GM18861 (cell line): ENCODE measurements around the gene UNKL.

Source experiments
- ATAC-seq: cut with Tn5 transposase; IDR thresholded peaks from one replicate; pipeline ENCODE4 v1.9.1; 2021; ENCODE audit not compliant: unreplicated experiment

UNKL gene

DNA sequence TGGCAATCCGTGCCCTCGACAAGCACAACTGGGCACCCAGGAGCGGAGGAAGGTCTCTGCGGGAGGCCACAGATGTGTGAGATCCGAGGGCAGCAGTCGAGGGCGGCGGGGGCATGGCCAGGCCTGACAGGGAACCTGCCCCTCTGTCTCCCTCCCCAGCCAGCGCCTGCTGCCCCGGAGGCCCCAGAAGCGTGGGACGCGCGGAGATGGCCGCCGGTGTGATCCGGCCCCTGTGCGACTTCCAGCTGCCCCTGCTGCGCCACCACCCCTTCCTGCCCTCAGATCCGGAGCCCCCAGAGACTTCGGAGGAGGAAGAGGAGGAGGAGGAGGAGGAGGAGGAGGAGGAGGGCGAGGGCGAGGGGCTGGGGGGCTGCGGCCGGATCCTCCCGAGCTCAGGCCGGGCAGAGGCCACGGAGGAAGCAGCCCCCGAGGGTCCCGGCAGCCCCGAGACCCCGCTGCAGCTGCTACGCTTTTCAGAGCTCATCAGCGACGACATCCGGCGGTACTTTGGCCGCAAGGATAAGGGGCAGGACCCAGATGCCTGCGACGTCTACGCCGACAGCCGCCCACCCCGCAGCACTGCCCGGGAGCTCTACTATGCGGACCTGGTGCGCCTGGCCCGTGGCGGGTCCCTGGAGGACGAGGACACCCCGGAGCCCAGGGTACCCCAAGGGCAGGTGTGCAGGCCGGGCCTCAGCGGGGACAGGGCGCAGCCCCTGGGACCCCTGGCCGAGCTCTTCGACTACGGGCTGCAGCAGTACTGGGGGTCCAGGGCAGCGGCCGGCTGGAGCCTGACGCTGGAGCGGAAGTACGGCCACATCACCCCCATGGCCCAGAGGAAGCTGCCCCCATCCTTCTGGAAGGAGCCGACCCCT is 18.1 kb upstream of the UNKL start:
- ATAC-seq, result no peak

DNA sequence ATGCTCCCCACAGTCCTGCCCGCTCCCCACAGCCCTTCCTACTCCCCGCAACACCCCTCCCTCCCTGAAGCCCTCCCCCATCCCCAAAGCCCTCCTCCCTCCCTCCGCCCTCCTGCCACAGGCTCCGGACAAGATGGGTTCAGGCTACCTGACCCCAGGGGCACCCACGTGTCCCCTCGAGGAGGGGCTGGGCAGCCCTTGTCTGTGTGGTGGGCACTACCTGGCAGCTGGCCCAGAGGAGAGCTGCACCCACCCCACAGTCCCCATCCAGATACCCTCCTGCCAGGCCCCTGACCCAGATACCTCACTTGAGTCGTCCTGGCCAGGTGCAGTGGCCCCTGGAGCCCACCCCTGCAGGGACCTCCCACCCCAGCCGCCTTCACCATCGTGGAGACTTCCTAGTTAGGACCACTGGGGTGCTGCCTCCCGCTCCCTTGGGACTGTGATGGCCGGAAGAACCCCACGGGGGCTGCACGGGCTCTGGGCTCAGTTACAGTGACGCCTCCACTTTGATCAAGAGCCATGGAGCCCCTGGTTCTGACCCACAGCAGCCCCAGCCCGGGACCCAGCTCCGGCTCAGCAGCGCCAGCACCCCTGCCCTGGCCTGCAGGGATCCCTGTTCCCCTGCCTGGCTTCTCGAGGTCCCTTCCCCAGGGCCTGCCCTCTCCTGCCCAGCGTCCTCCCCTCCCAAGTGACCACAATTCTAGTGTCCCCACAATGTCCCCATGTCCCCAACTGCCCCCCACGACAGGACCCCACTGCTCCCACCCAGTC is 17.2 kb upstream of the UNKL start:
- ATAC-seq, result no peak

DNA sequence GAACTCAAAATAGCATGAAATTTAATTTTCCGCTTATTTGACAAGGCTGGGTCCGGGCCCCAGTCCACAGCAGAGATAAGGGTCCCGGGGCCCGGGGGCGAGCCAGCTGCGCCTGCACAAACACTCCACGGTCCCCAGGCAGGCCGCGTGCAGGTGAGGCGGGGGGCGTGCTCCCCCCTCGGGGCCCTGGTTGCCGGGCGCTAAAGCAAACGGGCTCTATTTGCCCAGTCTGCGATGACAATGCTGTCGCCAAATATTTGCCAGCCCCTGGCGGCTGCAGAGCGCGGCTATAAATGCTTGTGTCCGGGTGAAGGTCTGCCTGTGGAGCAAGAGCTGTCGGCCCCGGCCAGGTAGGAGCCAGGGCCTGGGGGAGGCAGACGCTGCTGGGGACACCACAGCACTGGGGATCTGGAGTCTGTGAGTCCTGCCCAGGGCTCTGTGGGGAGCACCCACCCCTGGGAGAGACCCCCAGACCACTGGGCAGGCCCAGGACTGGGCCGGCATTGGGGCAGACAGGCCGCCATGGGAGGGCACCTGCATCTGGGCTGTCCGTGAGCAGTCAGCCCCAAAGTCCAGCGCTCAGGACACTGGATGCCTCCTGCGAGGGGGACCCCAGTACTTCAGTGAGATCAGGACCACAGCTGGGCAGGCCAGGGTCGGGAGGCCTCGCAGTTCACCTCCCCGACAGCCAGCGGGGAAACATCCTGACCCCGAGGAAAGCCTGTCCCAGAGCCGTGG is 16.4 kb upstream of the UNKL start, which contains the start of gene PERCC1:
PERCC1 (plus strand) TSS at position 320 of the 738 bp plus-strand sequence. CDS start 1,516 bp downstream, outside the sequence.
- no peak for ATAC-seq

DNA sequence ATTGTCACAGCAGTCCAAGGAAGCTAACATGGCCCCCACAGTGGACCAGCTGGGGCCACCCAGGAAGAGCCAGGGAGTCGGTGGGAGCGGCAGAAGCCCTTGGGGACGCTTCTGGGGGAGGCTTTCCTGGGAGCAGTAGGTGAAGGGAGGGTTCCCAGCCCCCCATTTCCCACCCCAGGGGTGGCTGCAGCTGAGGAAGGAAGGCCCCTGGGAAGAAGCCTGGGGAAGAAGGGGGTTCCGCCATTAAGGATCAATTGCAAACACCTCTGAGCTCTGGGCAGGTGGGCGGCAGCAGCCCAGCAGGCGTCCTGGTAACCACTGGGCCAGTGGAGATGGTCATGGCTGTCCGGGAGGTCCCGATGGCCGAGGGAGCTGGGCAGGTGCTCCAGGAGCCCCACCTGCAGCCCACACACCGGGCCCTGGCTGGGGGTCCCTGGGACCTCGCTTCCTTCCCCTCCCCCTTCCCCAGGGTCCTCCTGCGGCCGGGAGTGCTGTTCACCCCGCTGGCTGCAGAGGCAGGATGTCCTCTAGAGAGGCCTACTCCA is 15.8 kb upstream of the UNKL start:
- no peak for ATAC-seq

DNA sequence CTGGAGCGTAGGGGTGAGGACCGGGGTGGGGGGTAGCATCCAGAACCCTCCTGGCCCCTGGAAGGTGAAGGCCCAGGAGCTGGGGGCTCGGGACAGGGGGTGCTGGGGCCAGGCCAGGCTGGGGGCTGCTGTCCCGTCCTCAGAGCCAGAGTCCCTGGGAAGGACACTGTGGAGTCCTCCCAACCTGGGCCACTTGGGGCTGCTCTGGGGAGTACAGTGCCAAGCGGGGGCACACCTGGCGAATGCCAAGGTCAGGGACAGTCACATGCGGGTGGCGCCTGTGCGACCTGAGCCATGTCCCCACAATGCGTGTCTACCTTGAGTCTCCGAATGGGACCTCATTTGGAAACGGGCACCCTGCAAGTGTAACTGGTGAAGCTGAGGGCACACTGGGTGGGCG is 15.1 kb upstream of the UNKL start:
- no peak for ATAC-seq

DNA sequence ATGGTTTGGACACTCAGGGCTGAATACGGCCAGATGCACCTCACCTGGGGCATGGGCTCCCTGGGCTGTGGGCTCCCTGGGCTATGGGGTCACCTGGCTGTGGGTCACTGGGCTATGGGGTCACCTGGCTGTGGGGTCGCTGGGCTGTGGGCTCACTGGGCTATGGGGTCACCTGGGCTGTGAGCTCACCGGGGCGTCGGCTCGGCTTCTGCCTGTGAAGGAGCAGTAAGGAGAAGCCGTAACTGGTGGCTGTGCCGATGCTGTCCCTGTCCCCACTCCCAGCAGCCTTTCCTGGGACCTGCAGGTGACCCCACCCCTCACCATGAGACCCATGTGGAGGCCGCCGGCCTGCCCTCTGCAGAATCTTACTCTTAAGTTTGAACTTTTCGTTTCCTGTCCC is 14.5 kb upstream of the UNKL start:
- no peak for ATAC-seq

DNA sequence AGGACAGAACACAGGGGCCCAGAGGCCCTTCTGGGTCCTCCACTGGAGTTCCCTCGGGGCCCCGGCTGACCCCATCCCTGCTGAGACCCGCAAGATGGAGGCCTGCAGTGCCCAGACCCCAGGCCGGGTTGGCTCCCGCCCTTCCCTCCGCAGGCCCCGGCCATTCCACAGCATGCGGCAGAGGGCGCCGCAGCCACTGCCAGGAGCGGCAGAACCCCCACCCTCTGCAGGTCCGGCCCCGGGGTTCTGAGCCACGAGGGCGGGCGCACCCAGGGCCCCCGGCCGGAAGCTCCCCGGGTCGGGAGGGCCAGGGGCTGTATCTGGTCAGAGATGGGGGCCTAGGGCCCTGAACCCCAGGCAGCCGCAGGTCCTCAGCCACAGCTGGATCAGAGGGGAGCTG is 14.0 kb upstream of the UNKL start:
- ATAC-seq, result no peak

DNA sequence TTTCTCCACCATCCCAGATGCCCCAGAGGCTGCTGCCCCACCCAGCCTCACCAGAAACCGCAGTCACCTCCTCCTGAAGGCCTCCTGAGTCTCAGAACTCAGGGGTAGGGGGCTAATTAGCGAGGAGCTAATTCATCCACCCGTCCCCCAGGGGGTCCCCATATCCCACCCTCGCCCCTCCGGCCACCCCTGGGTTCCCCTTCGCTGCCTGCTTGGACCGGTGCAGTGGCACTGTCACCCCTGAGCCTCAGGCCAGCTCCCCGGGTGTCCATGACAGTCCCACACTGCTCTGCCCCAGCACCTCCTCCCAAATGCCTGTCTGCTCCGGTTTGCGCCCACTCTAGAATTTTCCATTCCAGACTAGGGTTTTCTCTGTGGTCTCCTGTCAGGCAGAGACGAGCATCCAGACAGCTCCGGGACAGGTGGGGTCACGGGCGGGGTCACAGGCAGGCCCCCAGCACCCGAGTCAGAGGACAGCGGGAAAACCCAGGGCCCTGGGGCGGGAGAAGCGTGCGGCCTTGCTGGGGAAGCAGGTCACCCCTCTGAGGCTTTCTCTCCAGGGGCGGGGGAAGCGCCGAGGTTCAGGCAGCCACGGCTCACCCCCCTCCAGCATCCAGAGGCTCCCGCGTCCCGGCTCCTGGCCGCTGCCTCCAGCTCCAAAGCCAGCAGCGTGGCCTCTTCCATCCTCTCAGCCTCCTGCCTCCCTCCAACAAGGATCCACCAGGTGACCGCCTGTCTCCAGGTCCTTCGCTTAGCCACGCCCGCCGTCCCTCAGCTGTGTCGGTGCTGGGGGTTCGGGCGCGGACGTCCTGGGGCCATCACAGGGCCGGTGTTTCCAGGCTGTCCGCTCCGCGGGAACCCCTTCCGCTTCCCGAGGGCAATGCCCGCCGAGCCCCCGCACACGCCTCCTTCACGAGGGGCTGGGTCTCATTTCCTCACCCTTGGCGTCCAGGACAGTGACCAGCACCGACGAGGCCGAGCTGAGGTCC is 13.3 kb upstream of the UNKL start:
- no peak for ATAC-seq

DNA sequence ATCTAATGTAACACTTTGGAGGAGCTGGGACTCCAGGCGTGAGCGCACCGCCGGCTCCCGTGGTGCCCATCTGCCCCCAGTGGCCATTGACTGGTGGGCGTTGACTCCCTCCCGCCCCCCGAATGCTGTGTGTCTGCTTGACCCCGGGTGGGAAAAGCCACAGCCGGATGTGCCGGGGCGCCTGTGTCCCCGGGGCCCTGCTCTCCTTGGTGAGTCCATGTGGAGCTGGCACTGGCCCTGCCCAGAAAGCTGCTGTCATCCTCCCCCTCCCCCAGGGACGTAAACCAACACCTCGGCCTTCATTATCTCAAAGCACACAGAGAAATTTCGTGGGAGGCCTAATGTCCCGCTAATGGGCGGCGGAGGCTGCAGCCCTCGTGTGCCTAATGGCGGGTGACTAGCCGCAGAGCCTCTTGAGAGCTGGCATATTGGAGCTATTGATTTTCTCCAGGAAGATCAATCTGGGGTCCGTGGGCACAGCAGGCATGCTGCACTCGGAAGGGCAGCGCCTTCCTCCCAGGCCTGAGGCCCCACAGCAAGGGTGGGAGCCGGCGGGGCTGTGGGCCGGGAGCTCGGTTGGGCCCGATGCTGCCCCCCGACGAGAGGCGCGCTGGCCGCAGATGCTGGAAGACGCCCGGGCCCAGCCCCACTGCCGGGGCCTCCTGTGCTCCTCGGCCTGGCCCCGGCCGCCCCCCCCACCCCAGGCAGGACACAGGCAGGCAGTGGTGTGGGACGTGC is 12.4 kb upstream of the UNKL start:
- ATAC-seq, result no peak

DNA sequence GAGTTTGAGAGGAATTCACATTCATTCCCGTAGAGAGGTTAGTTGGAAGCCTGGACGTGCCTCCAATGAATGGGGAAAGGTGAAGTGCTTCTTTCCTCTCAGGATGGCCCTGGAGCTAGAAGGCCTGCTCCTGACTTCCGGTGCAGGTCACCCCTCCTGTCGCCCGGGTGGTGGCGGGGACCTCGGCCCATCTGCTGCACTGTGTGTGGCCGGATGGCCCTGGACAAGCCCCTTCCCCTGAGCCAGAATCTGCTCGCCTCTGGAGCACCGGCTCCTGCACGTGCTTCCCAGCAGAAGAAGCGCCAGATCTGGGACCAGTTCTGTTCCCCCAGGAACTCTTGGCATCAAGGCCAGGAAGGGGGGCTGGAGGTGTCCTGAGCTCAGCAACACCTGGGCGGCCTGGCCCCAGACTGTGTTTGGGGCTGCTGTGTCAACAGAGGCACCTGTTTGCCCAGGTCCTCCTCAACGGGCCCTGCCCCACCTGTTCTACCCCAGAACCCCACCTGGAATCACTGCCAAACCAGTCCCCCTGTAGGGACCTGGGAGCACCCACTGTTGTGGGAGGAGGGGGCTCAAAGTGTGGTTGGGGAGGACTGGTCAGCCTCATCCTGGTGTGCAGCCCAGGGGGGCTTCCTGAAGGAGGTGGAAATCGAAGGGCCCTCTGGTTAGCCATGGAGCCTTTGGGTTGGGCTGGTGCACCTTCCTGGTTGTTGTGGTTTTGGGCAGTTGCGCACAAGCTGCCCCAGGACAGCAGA is 11.3 kb upstream of the UNKL start:
- ATAC-seq, result no peak

DNA sequence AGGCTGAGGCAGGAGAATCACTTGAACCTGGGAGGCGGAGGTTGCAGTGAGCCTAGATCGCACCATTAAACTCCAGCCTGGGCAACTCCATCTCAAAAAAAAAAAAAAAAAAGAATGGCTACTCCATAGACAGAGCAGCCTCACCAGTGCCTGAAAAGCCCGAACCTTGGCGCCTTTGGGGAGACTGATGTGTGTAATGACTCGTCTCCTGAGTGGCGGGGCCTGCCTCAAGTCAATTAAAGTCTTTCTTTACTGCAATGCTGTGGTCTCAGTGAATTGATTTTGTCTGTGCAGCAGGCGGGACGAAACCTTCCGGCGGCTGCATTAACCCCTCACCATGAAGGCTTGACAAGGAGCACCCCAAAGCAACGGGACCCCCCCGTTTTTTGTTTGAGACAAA is 9.5 kb upstream of the UNKL start:
- ATAC-seq, result no peak

DNA sequence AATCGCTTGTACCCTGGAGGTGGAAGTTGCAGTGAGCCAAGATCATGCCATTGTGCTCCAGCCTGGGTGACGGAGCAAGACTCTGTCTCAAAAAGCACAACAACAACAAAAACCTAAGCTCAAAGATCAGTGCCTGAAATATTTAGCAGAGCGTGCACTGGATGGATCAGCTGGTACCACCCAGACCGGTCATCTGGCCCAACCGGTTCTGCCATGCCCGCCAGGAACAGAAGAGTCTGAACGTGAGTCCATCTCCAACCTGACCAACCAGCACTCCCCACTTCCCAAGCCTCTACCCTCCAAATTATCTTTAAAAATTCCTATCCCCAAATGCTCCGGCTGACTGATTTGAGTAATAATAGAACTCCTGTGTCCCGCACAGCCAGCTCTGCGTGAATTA is 7.6 kb upstream of the UNKL start:
- ATAC-seq, result no peak

DNA sequence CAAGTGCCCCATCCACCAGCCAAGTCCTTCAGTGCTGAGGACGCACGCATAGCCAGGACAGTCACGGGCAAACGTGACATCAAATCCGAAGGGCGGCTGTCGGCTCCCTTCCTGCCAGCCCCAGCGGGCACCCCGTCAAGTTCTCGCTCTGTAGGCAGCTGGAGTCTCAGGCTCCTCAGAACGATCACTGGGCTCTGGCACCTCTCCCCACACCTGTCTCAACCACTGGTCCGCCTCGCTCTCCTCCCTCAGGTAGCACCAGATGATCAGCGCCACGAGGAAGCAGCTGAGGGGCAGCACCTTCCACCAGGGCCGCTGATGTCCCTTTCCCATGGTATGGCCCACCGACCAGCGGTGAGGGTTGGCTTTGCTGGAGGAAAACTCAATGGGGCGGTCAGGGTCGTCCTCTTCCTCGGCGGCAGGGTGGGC is 5.6 kb upstream of the UNKL start:
- peak; percentile 2 for ATAC-seq

DNA sequence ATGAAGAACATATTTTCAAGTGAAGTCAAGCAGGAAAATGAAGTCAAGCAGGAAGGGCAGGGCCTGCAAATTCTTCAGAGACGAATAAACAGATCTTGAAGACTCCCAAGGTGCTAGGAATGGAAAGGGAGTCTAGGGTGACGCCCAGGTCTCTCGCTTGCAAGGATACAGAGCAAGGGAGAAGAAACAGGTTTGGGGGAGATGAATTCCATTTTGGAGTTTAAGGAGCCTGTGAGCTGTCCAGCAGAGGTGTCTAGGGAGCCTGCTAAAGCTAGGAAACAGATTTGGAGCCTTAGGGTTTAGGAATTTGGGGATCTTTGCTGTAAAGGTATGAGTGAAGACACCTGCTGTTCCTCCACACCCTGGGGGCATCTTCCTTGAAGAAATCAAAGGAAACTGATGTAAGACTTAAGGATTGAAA is 2.0 kb upstream of the UNKL start:
- no peak for ATAC-seq

DNA sequence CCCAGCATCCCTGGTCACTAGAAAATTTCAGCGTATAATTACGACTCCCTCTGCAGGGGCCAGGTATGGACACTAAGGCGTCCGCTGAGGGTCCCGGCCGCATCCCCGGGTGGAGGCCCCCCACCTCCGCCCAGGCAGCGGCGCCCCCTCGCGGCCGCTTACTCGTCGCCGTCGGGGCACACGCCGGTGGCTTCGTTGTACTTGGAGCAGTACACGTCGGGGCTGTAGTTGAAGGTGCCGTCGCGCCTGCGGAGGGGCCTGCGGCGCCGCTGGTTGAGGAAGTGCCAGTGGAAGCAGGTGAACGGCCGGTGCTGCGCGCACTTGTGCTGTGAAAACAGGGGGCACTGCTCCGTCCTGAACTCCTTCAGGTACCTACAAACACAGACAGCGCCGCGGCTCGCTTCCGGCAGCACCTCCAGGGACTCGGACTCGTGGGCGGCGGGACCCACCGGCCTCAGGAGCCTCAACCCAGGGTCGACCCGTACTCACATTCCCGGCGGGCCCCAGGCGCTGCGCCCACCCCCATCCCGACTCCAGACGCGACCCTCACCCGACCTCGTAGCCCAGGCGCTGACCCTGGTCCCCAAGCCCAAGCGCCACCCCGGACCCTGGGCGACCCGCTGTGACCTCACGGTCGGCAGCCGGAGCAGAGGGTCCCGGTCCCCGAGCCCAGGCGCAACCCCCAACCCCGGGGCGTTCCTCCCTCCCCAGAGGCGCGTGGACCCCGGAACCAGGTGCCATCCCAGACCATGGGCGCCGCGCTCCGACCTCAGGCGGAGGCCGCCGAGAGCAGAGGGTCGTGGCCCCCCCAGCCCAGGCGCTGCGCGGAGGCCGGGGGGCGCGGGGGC is 596 bp downstream of the UNKL start:
- no peak for ATAC-seq

DNA sequence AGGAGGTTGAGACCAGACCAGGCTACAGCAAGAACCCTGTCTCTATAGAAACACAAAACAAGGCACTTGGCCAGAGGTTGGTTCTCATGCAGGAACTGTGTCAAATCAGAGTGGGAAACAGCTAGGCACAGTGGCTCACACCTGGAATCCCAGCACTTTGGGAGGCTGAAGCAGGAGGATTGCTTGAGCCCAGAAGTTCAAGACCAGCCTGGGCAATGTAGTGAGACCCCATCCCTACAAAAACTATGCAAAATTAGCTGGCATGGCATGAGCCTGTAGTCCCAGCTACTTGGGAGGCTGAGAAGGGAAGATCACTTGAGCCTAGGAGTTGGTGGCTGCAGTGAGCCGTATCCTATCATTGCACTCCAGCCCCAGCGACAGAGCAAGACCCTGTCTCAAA is 1.7 kb downstream of the UNKL start:
- ATAC-seq, result no peak

DNA sequence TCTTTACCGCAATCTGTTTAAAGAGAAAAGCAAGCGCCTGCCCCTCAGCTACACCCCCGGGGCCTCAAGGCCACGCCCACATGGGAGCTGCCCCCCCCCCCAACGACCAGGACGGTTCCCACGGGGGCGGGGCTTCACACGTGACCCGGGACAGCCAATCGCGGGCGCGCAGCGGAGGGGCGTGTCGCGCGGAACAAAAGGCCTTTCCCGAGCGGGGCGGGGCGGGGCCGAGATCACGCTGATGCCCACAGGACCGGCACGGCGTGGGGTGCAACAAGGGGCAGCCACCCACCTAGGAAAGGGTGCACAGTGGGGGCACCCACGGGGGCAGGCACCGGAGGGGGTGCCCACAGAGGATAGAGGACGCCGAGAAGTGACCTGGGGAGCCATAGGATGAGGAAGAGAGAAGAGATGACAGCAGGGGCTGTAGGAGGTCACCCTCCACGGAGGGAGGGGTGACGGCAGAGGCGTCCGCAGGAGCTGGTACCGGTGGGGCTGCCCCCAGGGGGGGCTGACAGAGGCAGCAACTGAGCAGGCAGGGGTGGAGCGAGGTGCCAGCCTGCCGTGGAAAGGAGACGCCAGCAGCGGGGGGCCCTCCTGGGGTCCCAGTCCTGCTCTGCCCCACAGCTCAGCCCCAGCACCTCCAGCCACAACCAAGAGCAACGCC is 6.2 kb downstream of the UNKL start:
- no peak for ATAC-seq
